PC-3 (cell line): ENCODE data around the gene TCHH.

Experiments used
- CTCF ChIP-seq: fragments of 300-600 bp; sonication (generic); conservative IDR thresholded peaks from 2 replicates; pipeline ENCODE4 v1.5.1; 2017; ENCODE audit warnings: antibody characterized with exemption, low read depth, mild to moderate bottlenecking, low read length
- EZH2 ChIP-seq: fragments of 300-600 bp; sonication (generic); IDR thresholded peaks from one replicate; pipeline ENCODE4 v1.6.1; 2017; ENCODE audit warnings: antibody characterized with exemption, mild to moderate bottlenecking, low read length; ENCODE audit not compliant: unreplicated experiment
- EZH2phosphoT487 ChIP-seq: fragments of 300-600 bp; sonication (generic); IDR thresholded peaks from 2 replicates; pipeline ENCODE4 v1.6.1; 2018; ENCODE audit warnings: mild to moderate bottlenecking, antibody characterized with exemption, low read length, borderline replicate concordance

- TF ChIP-seq CTCF (no peak), EZH2 (no peak), EZH2phosphoT487 (no peak)
These were observed 4.8 kb downstream of the TCHH start for GRCh38 chr1:152110365-152110859.
